ENCODE data around the gene KLF18. TPM values are rescaled to one million over a fixed set of nuclear protein-coding genes. Genes with fewer than 3 reads are reported as not detected.

KLF18 gene
- total RNA-seq, 1 donor from 2014 or later: not detected

DNA sequence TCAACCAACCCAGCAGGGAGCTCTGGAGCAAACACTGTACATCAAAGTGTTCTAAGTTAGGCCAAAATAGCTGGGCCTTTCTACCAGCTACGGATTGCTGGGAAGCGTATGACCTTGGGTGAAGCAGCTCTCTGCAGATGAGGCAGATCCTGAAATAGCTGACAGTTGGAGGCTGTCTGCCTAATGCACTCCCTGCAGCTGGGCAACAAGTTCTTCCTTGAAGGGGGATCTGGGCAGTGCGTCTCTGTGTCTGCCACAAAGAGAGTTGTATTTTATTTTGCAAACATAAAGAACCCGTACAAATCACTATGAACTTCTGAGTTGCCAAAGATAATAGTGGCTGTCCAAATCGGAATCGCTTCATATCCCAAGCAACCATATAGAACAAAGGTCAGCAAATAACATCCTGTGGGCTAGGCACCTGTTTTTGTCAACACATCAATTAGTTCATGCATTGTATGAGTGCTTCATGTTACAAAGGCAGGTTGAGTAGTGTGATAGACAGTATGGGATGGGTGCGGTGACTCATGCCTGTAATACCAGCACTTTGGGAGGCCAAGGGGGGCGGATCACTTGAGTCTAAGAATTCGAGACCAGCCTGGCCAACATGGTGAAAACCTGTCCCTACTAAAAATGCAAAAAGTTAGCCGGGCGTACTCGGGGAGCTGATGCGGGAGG lies 51.9 kb downstream of the KLF18 start:
- no peak for DNase-seq (ENCODE audit: low spot score)
- intact Hi-C loops (cut with DNase I): no loop called here

Other genes starting within 250 kb of the KLF18 start
- gene ARTN, start 207.8 kb downstream of the KLF18 start, total RNA-seq: 0.70 TPM
- 60.6 TPM for gene IPO13, start 194.7 kb downstream of the KLF18 start, total RNA-seq
- gene DPH2, start 171.6 kb downstream of the KLF18 start, total RNA-seq: 15.5 TPM
- gene ATP6V0B, start 166.7 kb downstream of the KLF18 start, total RNA-seq: 81.6 TPM
- 44.3 TPM for gene B4GALT2, start 162.4 kb downstream of the KLF18 start, total RNA-seq
- gene CCDC24, start 150.0 kb downstream of the KLF18 start, total RNA-seq: 1.9 TPM
- gene SLC6A9, start 110.2 kb downstream of the KLF18 start, total RNA-seq: 1.8 TPM
- gene KLF17, start 22.8 kb downstream of the KLF18 start, total RNA-seq: not detected
- gene DMAP1, start 71.8 kb upstream of the KLF18 start, total RNA-seq: 27.7 TPM
- 45.0 TPM for gene ERI3, start 213.6 kb upstream of the KLF18 start, total RNA-seq